ENCODE measurements around the gene PACSIN2.

DNA sequence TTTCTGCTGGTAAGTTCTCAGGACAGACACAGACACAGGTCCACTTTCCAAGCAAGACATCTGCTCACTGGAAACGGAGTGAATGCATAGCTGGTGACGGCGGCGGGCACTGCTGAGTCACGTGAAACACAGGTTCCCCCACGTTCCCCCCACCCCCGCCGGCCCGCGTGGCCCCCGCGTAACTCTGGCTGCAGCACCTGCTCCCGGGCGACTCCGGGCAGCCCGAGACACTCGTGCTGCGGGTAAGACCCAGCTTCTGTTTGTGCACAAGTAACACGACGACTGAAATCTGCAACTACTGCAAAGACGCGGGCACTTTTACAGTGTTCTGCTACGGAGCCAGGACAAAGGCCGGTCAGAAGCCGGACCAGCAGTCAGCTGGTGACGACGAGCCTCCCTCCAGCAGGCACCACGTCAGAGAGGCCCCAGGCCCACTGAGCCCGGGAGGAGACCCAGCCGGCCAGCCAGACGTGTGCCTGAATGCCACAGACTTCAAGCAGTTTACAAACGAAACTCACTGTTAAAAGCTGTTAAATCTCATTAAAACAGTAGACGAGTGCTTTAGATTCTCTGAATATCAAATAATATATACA, 145.0 kb downstream of the PACSIN2 start:
- no peak for TF ChIP-seq EZH2phosphoT487 (conservative IDR thresholded peaks at IDR 0.05; ENCODE audit: low read length)
- TF ChIP-seq, protein P1, sequence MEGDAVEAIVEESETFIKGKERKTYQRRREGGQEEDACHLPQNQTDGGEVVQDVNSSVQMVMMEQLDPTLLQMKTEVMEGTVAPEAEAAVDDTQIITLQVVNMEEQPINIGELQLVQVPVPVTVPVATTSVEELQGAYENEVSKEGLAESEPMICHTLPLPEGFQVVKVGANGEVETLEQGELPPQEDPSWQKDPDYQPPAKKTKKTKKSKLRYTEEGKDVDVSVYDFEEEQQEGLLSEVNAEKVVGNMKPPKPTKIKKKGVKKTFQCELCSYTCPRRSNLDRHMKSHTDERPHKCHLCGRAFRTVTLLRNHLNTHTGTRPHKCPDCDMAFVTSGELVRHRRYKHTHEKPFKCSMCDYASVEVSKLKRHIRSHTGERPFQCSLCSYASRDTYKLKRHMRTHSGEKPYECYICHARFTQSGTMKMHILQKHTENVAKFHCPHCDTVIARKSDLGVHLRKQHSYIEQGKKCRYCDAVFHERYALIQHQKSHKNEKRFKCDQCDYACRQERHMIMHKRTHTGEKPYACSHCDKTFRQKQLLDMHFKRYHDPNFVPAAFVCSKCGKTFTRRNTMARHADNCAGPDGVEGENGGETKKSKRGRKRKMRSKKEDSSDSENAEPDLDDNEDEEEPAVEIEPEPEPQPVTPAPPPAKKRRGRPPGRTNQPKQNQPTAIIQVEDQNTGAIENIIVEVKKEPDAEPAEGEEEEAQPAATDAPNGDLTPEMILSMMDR (IDR thresholded peaks at IDR 0.05; ENCODE audit: insufficient read depth, low read length, poor library complexity, severe bottlenecking) = no peak
